Osteoblast (primary cell): ENCODE data around the gene TSPOAP1. TPM values are rescaled to one million over a fixed set of nuclear protein-coding genes. Genes with fewer than 3 reads are reported as not detected.

Source experiments
- DNase-seq: peaks from one replicate; pipeline ENCODE4 v3.0.0; 2011; ENCODE audit warnings: low spot score, mixed read lengths; ENCODE audit not compliant: insufficient read length; ENCODE audit errors: missing footprints
- H2AFZ ChIP-seq: 2 replicates; pipeline ENCODE4 v1.6.0; 2011; ENCODE audit warnings: mild to moderate bottlenecking, low read length
- H3K27ac ChIP-seq: 2 replicates; pipeline ENCODE4 v1.5.1; 2011; ENCODE audit warnings: mild to moderate bottlenecking, low read depth, low read length, moderate library complexity
- H3K27me3 ChIP-seq: 2 replicates; pipeline ENCODE4 v1.6.0; 2012; ENCODE audit warnings: mild to moderate bottlenecking, control low read depth, inconsistent platforms, low read length, moderate library complexity; ENCODE audit not compliant: insufficient read depth
- H3K36me3 ChIP-seq: 2 replicates; pipeline ENCODE4 v1.5.1; 2011; ENCODE audit warnings: mild to moderate bottlenecking, low read length, control low read depth, moderate library complexity; ENCODE audit not compliant: insufficient read depth
- H3K4me1 ChIP-seq: 2 replicates; pipeline ENCODE4 v1.5.1; 2011; ENCODE audit warnings: mild to moderate bottlenecking, low read length, control low read depth, moderate library complexity; ENCODE audit not compliant: insufficient read depth
- H3K4me2 ChIP-seq: 2 replicates; pipeline ENCODE4 v1.6.0; 2011; ENCODE audit warnings: mild to moderate bottlenecking, low read length; ENCODE audit not compliant: insufficient read depth
- H3K4me3 ChIP-seq: fragments of 200-600 bp; sonication (generic); 3 replicates; pipeline ENCODE4 v1.5.1; 2012; ENCODE audit warnings: mild to moderate bottlenecking, low read length, inconsistent platforms; ENCODE audit not compliant: insufficient read depth
- H3K79me2 ChIP-seq: 2 replicates; pipeline ENCODE4 v1.6.0; 2012; ENCODE audit warnings: mild to moderate bottlenecking, low read length, control low read depth, inconsistent platforms; ENCODE audit not compliant: insufficient read depth
- H3K9me3 ChIP-seq: 2 replicates; pipeline ENCODE4 v1.5.1; 2011; ENCODE audit warnings: low read depth, low read length, control low read depth
- H4K20me1 ChIP-seq: 2 replicates; pipeline ENCODE4 v1.6.0; 2012; ENCODE audit warnings: mild to moderate bottlenecking, low read length, control low read depth; ENCODE audit not compliant: insufficient read depth
- CTCF ChIP-seq: IDR thresholded peaks from 2 replicates; pipeline ENCODE4 v1.5.1; 2011; ENCODE audit warnings: mild to moderate bottlenecking, low read depth, low read length, moderate library complexity; ENCODE audit errors: extremely low read depth
- total RNA-seq: library from RNA; depleted of rRNA; stranded (reverse); fragments of >200 nt; gene quantifications from 2 replicates; pipeline ENCODE4 v1.2.3, GENCODE V29; 2012

Gene TSPOAP1
- total RNA-seq, 1 donor, result 4.3 TPM

- Histone ChIP-seq H3K4me1 (no peaks in the 10 kb centered on the region), H2AFZ (no peak overlapping the region), H3K79me2 (no peaks in the 10 kb centered on the region), H4K20me1 (no peaks in the 10 kb centered on the region), H3K27me3 (peaks cover 3% of the 10 kb centered on the region), H3K36me3 (no peaks in the 10 kb centered on the region), H3K27ac (no peak overlapping the region), H3K4me2 (no peak overlapping the region), H3K4me3 (no peak overlapping the region), H3K9me3 (no peaks in the 10 kb centered on the region)
- TF ChIP-seq CTCF, result no peak
- DNase-seq, result no peak
Observed at GRCh38 chr17:58373003-58373402, 44.4 kb upstream of the TSPOAP1 start.

GRCh38 chr17:58371300-58371950 lies 42.8 kb upstream of the TSPOAP1 start:
- H3K4me1 ChIP-seq, result no peaks in the 10 kb centered on the region
- no peaks in the 10 kb centered on the region for H3K9me3 ChIP-seq
- H3K4me3 ChIP-seq, result no peak overlapping the region
- no peak overlapping the region for H3K27ac ChIP-seq
- no peaks in the 10 kb centered on the region for H3K79me2 ChIP-seq
- DNase-seq, result no peak
- H2AFZ ChIP-seq, result no peak overlapping the region
- peaks cover 3% of the 10 kb centered on the region for H3K27me3 ChIP-seq
- TF ChIP-seq CTCF, result no peak
- H3K36me3 ChIP-seq, result no peaks in the 10 kb centered on the region
- no peaks in the 10 kb centered on the region for H4K20me1 ChIP-seq
- no peak overlapping the region for H3K4me2 ChIP-seq

GRCh38 chr17:58370716-58371115 lies 42.1 kb upstream of the TSPOAP1 start:
- no peak overlapping the region for H3K4me3 ChIP-seq
- no peaks in the 10 kb centered on the region for H3K9me3 ChIP-seq
- DNase-seq, result no peak
- no peak overlapping the region for H3K4me2 ChIP-seq
- no peak overlapping the region for H3K27ac ChIP-seq
- TF ChIP-seq CTCF, result no peak
- no peaks in the 10 kb centered on the region for H4K20me1 ChIP-seq
- H3K36me3 ChIP-seq, result no peaks in the 10 kb centered on the region
- peaks cover 3% of the 10 kb centered on the region for H3K27me3 ChIP-seq
- H2AFZ ChIP-seq, result no peak overlapping the region
- H3K4me1 ChIP-seq, result no peaks in the 10 kb centered on the region
- H3K79me2 ChIP-seq, result no peaks in the 10 kb centered on the region

GRCh38 chr17:58370309-58370708 lies 41.7 kb upstream of the TSPOAP1 start:
- Histone ChIP-seq H3K27me3 (peaks cover 3% of the 10 kb centered on the region), H4K20me1 (no peaks in the 10 kb centered on the region), H3K4me1 (no peaks in the 10 kb centered on the region), H3K4me3 (no peak overlapping the region), H3K79me2 (no peaks in the 10 kb centered on the region), H3K36me3 (no peaks in the 10 kb centered on the region), H3K27ac (no peak overlapping the region), H2AFZ (no peak overlapping the region), H3K4me2 (no peak overlapping the region), H3K9me3 (no peaks in the 10 kb centered on the region)
- peak; percentile 78 for DNase-seq
- no peak for TF ChIP-seq CTCF
